Transverse colon (tissue), 4 donors: ENCODE measurements around the gene RPGRIP1L.

Source experiments
- CTCF ChIP-seq, 5 experiments: fragments of 200-600 bp in 3 of 5; fragments of 450-650 bp in 2 of 5; sonication (generic) in 3 of 5; IDR thresholded peaks; 1 replicate in 2 of 5; 2 replicates in 3 of 5; pipeline ENCODE4 v1.5.1; 2016 to 2017; ENCODE audit warnings: antibody characterized with exemption in 5 of 5, inconsistent platforms in 3 of 5, mild to moderate bottlenecking in 2 of 5, moderate library complexity in 1 of 5
- POLR2A ChIP-seq: fragments of 450-650 bp; IDR thresholded peaks from one replicate; pipeline ENCODE4 v1.6.1; 2016; ENCODE audit warnings: antibody characterized with exemption, mild to moderate bottlenecking, moderate library complexity
- POLR2AphosphoS5 ChIP-seq, 3 donors: sonication (generic); formaldehyde crosslinking; IDR thresholded peaks; one replicate each; pipeline ENCODE4 v1.6.1; 2016; ENCODE audit warnings: antibody characterized with exemption in 3 of 3

GRCh38 chr16:53681354-53681753, 22.3 kb downstream of the RPGRIP1L start:
- TF ChIP-seq POLR2A (no peak), POLR2AphosphoS5 (IDR thresholded peaks at IDR 0.05) (no peak), CTCF (IDR thresholded peaks at IDR 0.05) (no peak)
